Thymus (tissue), 11 donors: ENCODE results near the gene RDH13. TPM values are rescaled to one million over a fixed set of nuclear protein-coding genes. Genes with fewer than 3 reads are reported as not detected.
"Not testable (repeated sequence)": the region's sequence is repeated elsewhere in the genome, so short reads cannot be mapped to it uniquely, and the experiment has no call there.

ENCODE experiments used
- DNase-seq, 9 donors: peaks; one replicate each; pipeline ENCODE4 v3.0.0-alpha.2; 2013; ENCODE audit warnings: low spot score in 9 of 9, low read depth in 6 of 9, missing footprints in 1 of 9
- H3K27ac ChIP-seq, 2 donors: one replicate each; pipeline ENCODE4 v1.5.1; 2013; ENCODE audit warnings: control low read depth in 1 of 2, low read depth in 1 of 2, low read length in 1 of 2, mild to moderate bottlenecking in 1 of 2, moderate library complexity in 1 of 2
- H3K27me3 ChIP-seq, 2 donors: one replicate each; pipeline ENCODE4 v1.5.1; 2013; ENCODE audit warnings: low read length in 1 of 2; ENCODE audit not compliant: control insufficient read depth in 2 of 2, insufficient read depth in 1 of 2
- H3K36me3 ChIP-seq, 2 donors: one replicate each; pipeline ENCODE4 v1.5.1; 2013; ENCODE audit warnings: low read length in 1 of 2, mild to moderate bottlenecking in 1 of 2, moderate library complexity in 1 of 2; ENCODE audit not compliant: control insufficient read depth in 2 of 2, insufficient read depth in 2 of 2
- H3K4me1 ChIP-seq, 2 donors: one replicate each; pipeline ENCODE4 v1.5.1; 2013; ENCODE audit warnings: low read length in 2 of 2; ENCODE audit not compliant: control insufficient read depth in 2 of 2, insufficient read depth in 2 of 2
- H3K4me3 ChIP-seq, 2 donors: one replicate each; pipeline ENCODE4 v1.5.1; 2013; ENCODE audit warnings: low read length in 2 of 2, control low read depth in 1 of 2, mild to moderate bottlenecking in 1 of 2
- H3K9me3 ChIP-seq, 2 donors: one replicate each; pipeline ENCODE4 v1.5.1; 2013; ENCODE audit warnings: low read length in 1 of 2, mild to moderate bottlenecking in 1 of 2; ENCODE audit not compliant: control insufficient read depth in 2 of 2, insufficient read depth in 1 of 2
- WGBS: extraction: QIAGEN DNeasy Blood & Tissue Kit; methylation state at CpG from one replicate; pipeline ENCODE4 v1.1.7; 2013; 5-methylcytosine and 5-hydroxymethylcytosine counted together
- polyA plus RNA-seq: library from polyadenylated mRNA; stranded (reverse); fragments of 200-250 nt; gene quantifications from one replicate; pipeline ENCODE4 v1.2.3, GENCODE V29; 2013
- total RNA-seq: library from RNA; stranded (reverse); fragments of 120-200 nt; gene quantifications from one replicate; pipeline ENCODE4 v1.2.4, GENCODE V29; 2013
- donor health status: healthy.

Gene RDH13
- total and polyA plus RNA-seq, 2 donors: 6.2 to 6.5 TPM

DNA sequence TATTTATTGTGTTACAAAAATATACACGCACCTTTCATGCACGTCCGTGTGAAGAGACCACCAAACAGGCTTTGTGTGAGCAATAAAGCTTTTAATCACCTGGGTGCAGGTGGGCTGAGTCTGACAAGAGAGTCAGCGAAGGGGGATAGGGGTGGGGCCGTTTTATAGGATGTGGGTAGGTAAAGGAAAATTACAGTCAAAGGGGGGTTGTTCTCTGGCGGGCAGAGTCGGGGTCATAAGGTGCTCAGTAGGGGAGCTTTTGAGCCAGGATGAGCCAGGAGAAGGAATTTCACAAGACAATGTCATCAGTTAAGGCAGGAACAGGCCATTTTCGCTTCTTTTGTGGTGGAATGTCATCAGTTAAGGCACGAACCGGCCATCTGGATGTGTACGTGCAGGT, 56.2 kb downstream of the RDH13 start:
- not testable (repeated sequence) for H3K4me1 ChIP-seq, H3K27ac ChIP-seq, H3K36me3 ChIP-seq, DNase-seq, H3K27me3 ChIP-seq
- Histone ChIP-seq H3K4me3 (peak overlapping the region in 1 of 2 donors; percentile 40), H3K9me3 (peaks cover 2 to 14% of the 10 kb centered on the region in 2 donors)
- 92% methylated on average over 11 of the region's 11 CpGs for WGBS

- Histone ChIP-seq H3K4me3 (peak overlapping the region; percentile 14 to 40), H3K27me3 (no peaks in the 10 kb centered on the region), H3K9me3 (peaks cover 2 to 14% of the 10 kb centered on the region in 2 donors), H3K27ac (peak overlapping the region; percentile 18 to 60), H3K4me1 (no peaks in the 10 kb centered on the region), H3K36me3 (no peaks in the 10 kb centered on the region)
- DNase-seq: peak; percentile 2 to 91 (median 34)
- 73% methylated on average over 10 of the region's 10 CpGs for WGBS
Measured at GRCh38 chr19:55005684-55006488, 57.1 kb downstream of the RDH13 start.

DNA sequence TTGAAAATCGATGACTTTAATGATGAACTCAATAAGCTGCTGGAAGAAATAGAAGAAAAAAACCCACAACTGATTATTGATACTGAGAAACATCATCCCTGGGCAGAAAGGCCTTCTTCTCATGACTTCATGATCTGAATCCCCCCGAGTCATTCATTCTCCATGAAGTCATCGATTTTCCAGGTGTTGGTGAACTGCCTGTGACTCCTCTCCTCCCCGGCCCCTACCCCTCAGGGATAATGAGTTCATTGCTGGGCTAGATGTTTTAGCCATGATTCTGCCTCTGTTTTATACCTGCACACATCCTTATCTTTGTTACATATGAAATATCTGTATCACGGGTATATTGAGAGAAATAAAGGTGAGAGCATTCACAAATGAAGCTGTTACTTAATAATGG, 62.2 kb downstream of the RDH13 start:
- Histone ChIP-seq H3K27ac (no peak overlapping the region), H3K36me3 (no peaks in the 10 kb centered on the region), H3K9me3 (peaks cover 0 to 9% of the 10 kb centered on the region in 2 donors), H3K4me3 (no peak overlapping the region), H3K4me1 (no peaks in the 10 kb centered on the region), H3K27me3 (no peaks in the 10 kb centered on the region)
- WGBS: 87% methylated on average over 5 of the region's 5 CpGs
- no peak for DNase-seq

DNA sequence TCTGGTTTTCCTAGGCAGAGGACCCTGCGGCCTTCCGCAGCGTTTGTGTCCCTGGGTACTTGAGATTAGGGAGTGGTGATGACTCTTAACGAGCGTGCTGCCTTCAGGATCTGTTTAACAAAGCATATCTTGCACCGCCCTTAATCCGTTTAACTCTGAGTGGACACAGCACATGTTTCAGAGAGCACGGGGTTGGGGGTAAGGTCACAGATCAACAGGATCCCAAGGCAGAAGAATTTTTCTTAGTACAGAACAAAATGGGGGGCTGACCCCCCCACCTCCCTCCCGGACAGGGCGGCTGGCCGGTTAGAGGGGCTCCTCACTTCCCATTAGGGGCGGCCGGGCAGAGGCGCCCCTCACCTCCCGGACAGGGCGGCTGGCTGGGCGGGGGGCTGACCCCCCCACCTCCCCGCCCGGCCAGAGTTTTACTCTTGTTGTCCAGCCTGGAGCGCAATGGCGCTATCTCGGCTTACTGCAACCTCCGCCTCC, 64.2 kb downstream of the RDH13 start:
- not testable (repeated sequence) for H3K9me3 ChIP-seq, H3K27ac ChIP-seq, H3K36me3 ChIP-seq, H3K4me3 ChIP-seq, DNase-seq, H3K27me3 ChIP-seq, H3K4me1 ChIP-seq
- 95% methylated on average over 23 of the region's 23 CpGs for WGBS

GRCh38 chr19:54995561-54995960, 67.4 kb downstream of the RDH13 start:
- peaks cover 0 to 2% of the 10 kb centered on the region in 2 donors for H3K36me3 ChIP-seq
- WGBS: 74% methylated on average over 3 of the region's 3 CpGs
- no peak for DNase-seq
- no peaks in the 10 kb centered on the region for H3K27me3 ChIP-seq
- no peak overlapping the region for H3K27ac ChIP-seq
- no peaks in the 10 kb centered on the region for H3K9me3 ChIP-seq
- H3K4me1 ChIP-seq: no peaks in the 10 kb centered on the region
- no peak overlapping the region for H3K4me3 ChIP-seq

Other genes starting within 250 kb of the RDH13 start
- not detected for gene KIR3DL1, start 246.7 kb downstream of the RDH13 start, total RNA-seq
- 0.02 TPM for gene KIR3DL1, start 246.7 kb downstream of the RDH13 start, polyA plus RNA-seq
- gene KIR2DS4, start 230.5 kb downstream of the RDH13 start, total RNA-seq: not detected
- gene KIR2DS4, start 230.5 kb downstream of the RDH13 start, polyA plus RNA-seq: 0.07 TPM
- gene KIR3DL2, start 212.7 kb downstream of the RDH13 start, total RNA-seq: not detected
- 0.21 TPM for gene KIR3DL2, start 212.7 kb downstream of the RDH13 start, polyA plus RNA-seq
- gene FCAR, start 188.9 kb downstream of the RDH13 start, total RNA-seq: 0.71 TPM
- gene FCAR, start 188.9 kb downstream of the RDH13 start, polyA plus RNA-seq: 0.32 TPM
- 0.52 TPM for gene NCR1, start 157.0 kb downstream of the RDH13 start, total RNA-seq
- gene NCR1, start 157.0 kb downstream of the RDH13 start, polyA plus RNA-seq: 0.46 TPM
- 0.19 TPM for gene NLRP7, start 115.6 kb downstream of the RDH13 start, total RNA-seq
- gene NLRP7, start 115.6 kb downstream of the RDH13 start, polyA plus RNA-seq: 0.18 TPM
- gene NLRP2, start 96.8 kb downstream of the RDH13 start, total RNA-seq: 9.8 TPM
- gene NLRP2, start 96.8 kb downstream of the RDH13 start, polyA plus RNA-seq: 9.2 TPM
- gene GP6, start 24.9 kb downstream of the RDH13 start, total RNA-seq: not detected
- gene GP6, start 24.9 kb downstream of the RDH13 start, polyA plus RNA-seq: 0.16 TPM
- 2.3 TPM for gene EPS8L1, start 12.7 kb upstream of the RDH13 start, total RNA-seq
- 26.6 TPM for gene EPS8L1, start 12.7 kb upstream of the RDH13 start, polyA plus RNA-seq
- gene PPP1R12C, start 54.5 kb upstream of the RDH13 start, total RNA-seq: 42.9 TPM
- gene PPP1R12C, start 54.5 kb upstream of the RDH13 start, polyA plus RNA-seq: 194 TPM
- gene TNNT1, start 86.1 kb upstream of the RDH13 start, total RNA-seq: 4.3 TPM
- gene TNNT1, start 86.1 kb upstream of the RDH13 start, polyA plus RNA-seq: 11.9 TPM
- gene TNNI3, start 94.6 kb upstream of the RDH13 start, total RNA-seq: 0.14 TPM
- gene TNNI3, start 94.6 kb upstream of the RDH13 start, polyA plus RNA-seq: 0.75 TPM
- gene DNAAF3, start 103.5 kb upstream of the RDH13 start, total RNA-seq: 0.24 TPM
- gene DNAAF3, start 103.5 kb upstream of the RDH13 start, polyA plus RNA-seq: 0.64 TPM
- gene SYT5, start 117.1 kb upstream of the RDH13 start, total RNA-seq: 0.24 TPM
- gene SYT5, start 117.1 kb upstream of the RDH13 start, polyA plus RNA-seq: 0.32 TPM
- gene PTPRH, start 146.4 kb upstream of the RDH13 start, total RNA-seq: 0.28 TPM
- gene PTPRH, start 146.4 kb upstream of the RDH13 start, polyA plus RNA-seq: 0.14 TPM
- 1.7 TPM for gene TMEM86B, start 165.6 kb upstream of the RDH13 start, total RNA-seq
- gene TMEM86B, start 165.6 kb upstream of the RDH13 start, polyA plus RNA-seq: 39.7 TPM
- 36.0 TPM for gene PPP6R1, start 195.9 kb upstream of the RDH13 start, total RNA-seq
- gene PPP6R1, start 195.9 kb upstream of the RDH13 start, polyA plus RNA-seq: 48.5 TPM
- 16.4 TPM for gene HSPBP1, start 217.0 kb upstream of the RDH13 start, total RNA-seq
- 21.8 TPM for gene HSPBP1, start 217.0 kb upstream of the RDH13 start, polyA plus RNA-seq
- gene BRSK1, start 220.8 kb upstream of the RDH13 start, total RNA-seq: 3.1 TPM
- 2.9 TPM for gene BRSK1, start 220.8 kb upstream of the RDH13 start, polyA plus RNA-seq